Measurements from ENCODE around the gene C1orf185. TPM values are rescaled to one million over a fixed set of nuclear protein-coding genes. Genes with fewer than 3 reads are reported as not detected.

The C1orf185 gene
- total RNA-seq, 1 experiment from 2014 or later = not detected

GRCh38 chr1:51073456-51073855 is 28.6 kb upstream of the C1orf185 start:
- Histone ChIP-seq H3K4me1 (ENCODE audit: insufficient read depth, low read length, poor library complexity, severe bottlenecking) (no peaks in the 10 kb centered on the region), H3K27me3 (replicated peaks; ENCODE audit: insufficient read depth, low read depth, low read length, poor library complexity) (peaks cover 10% of the 10 kb centered on the region), H3K9me3 (ENCODE audit: low read depth, low read length, poor library complexity, severe bottlenecking) (no peaks in the 10 kb centered on the region), H3K36me3 (ENCODE audit: insufficient read depth, low read length, poor library complexity, severe bottlenecking) (no peaks in the 10 kb centered on the region), H3K4me3 (ENCODE audit: low read depth, low read length, poor library complexity, severe bottlenecking) (no peak overlapping the region), H3K27ac (ENCODE audit: low read depth, low read length, poor library complexity, severe bottlenecking) (no peak overlapping the region)
- no TSS peak for BruUV-seq (replicated peaks)
- intact Hi-C loops (cut with micrococcal nuclease; ENCODE audit: unreplicated experiment) = no loop called here
- CTCF ChIA-PET = no interaction called here
- no peak for TF ChIP-seq EZH2 (IDR thresholded peaks at IDR 0.05; ENCODE audit: borderline replicate concordance, low read depth, low read length, poor library complexity, severe bottlenecking)
- TF ChIP-seq CTCF (conservative IDR thresholded peaks at IDR 0.05; ENCODE audit: low read depth, low read length) = no peak
- POLR2A ChIA-PET (ENCODE audit: low non-redundant PET) = no interaction called here
- DNase-seq (ENCODE audit: low spot score) = no peak

DNA sequence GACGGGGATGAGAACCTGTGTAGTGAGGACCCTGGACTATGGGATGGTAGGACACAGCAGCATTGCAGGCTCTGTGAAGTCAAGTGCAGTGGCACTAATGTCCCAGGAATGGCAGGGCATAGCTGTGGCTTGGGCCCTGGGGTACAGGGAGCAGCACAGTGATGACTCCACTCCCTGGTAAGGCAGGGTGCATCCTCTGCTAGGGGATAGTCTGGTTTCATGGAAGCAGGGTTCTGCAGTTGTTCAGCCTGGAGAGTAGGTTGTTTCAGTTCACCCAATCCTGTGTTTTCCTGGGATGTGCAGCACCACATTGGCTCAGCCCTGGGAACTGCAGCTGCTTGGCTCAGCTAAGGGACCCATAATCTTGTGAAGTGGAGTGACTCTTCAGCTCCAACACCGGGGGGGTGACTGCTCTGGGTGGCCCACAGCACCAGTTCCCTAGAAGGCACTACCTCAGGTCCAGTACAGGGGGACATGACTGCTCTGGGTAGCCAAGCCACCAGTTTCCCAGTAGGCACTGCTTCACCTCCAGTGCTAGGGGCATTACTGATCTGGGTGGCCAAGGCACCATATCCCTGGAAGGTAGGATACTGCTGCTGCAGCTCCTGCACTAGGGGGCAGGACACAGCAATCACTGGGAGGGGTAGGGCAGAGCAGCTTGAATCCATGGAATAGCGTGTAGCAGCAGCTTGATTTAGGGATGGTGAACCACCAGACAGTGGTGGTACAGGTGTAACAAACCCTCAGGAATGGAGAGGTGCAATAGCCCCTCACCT is 15.3 kb upstream of the C1orf185 start:
- no peaks in the 10 kb centered on the region for H3K9me3 ChIP-seq (ENCODE audit: low read depth, low read length, poor library complexity, severe bottlenecking)
- TF ChIP-seq EZH2 (IDR thresholded peaks at IDR 0.05; ENCODE audit: borderline replicate concordance, low read depth, low read length, poor library complexity, severe bottlenecking) (no peak), CTCF (conservative IDR thresholded peaks at IDR 0.05; ENCODE audit: low read depth, low read length) (no peak; the same call in 1 of the 2 replicates)
- H3K27ac ChIP-seq (ENCODE audit: low read depth, low read length, poor library complexity, severe bottlenecking) = no peak overlapping the region
- H3K4me3 ChIP-seq (ENCODE audit: low read depth, low read length, poor library complexity, severe bottlenecking) = no peak overlapping the region
- H3K27me3 ChIP-seq (replicated peaks; ENCODE audit: insufficient read depth, low read depth, low read length, poor library complexity) = peaks cover 20% of the 10 kb centered on the region
- DNase-seq (ENCODE audit: low spot score) = no peak
- ChIA-PET POLR2A (ENCODE audit: low non-redundant PET) (no interaction called here), CTCF (no interaction called here)
- H3K36me3 ChIP-seq (ENCODE audit: insufficient read depth, low read length, poor library complexity, severe bottlenecking) = no peaks in the 10 kb centered on the region
- intact Hi-C loops (cut with micrococcal nuclease; ENCODE audit: unreplicated experiment) = loop anchor here (5.0 kb wide), 1 partner anchor 106 kb away; no protein-coding TSS in a partner anchor
- H3K4me1 ChIP-seq (ENCODE audit: insufficient read depth, low read length, poor library complexity, severe bottlenecking) = no peaks in the 10 kb centered on the region
- BruUV-seq (replicated peaks) = no TSS peak

- Histone ChIP-seq H3K4me1 (ENCODE audit: insufficient read depth, low read length, poor library complexity, severe bottlenecking) (no peaks in the 10 kb centered on the region), H3K9me3 (ENCODE audit: low read depth, low read length, poor library complexity, severe bottlenecking) (no peaks in the 10 kb centered on the region), H3K27me3 (replicated peaks; ENCODE audit: insufficient read depth, low read depth, low read length, poor library complexity) (peaks cover 19% of the 10 kb centered on the region), H3K4me3 (ENCODE audit: low read depth, low read length, poor library complexity, severe bottlenecking) (no peak overlapping the region), H3K27ac (ENCODE audit: low read depth, low read length, poor library complexity, severe bottlenecking) (no peak overlapping the region), H3K36me3 (ENCODE audit: insufficient read depth, low read length, poor library complexity, severe bottlenecking) (no peaks in the 10 kb centered on the region)
- POLR2A ChIA-PET (ENCODE audit: low non-redundant PET) = no interaction called here
- CTCF ChIA-PET = no interaction called here
- intact Hi-C loops (cut with micrococcal nuclease; ENCODE audit: unreplicated experiment) = loop anchor here (5.0 kb wide), 1 partner anchor 104 kb away; no protein-coding TSS in a partner anchor
- TF ChIP-seq EZH2 (IDR thresholded peaks at IDR 0.05; ENCODE audit: borderline replicate concordance, low read depth, low read length, poor library complexity, severe bottlenecking) = no peak
- TF ChIP-seq CTCF (conservative IDR thresholded peaks at IDR 0.05; ENCODE audit: low read depth, low read length) = peak; percentile 33; the same call in 1 of the 2 replicates
- DNase-seq (ENCODE audit: low spot score) = no peak
- no TSS peak for BruUV-seq (replicated peaks)
These were observed 13.6 kb upstream of the C1orf185 start for GRCh38 chr1:51088474-51088873.

Data from A673 (cell line).